Neural cell (in vitro differentiated cells): Measurements from ENCODE around the gene PCDHA7. TPM values are rescaled to one million over a fixed set of nuclear protein-coding genes. Genes with fewer than 3 reads are reported as not detected.

Source experiments
- H2AFZ ChIP-seq: fragments of 200-600, 300-800 bp; sonication (generic), shearing (Covaris generic); 2 replicates; pipeline ENCODE4 v1.6.0; 2014; ENCODE audit warnings: low read depth, mild to moderate bottlenecking, antibody characterized with exemption, low read length, moderate library complexity
- H3F3A ChIP-seq: fragments of 200-600 bp; shearing (Covaris generic); 2 replicates; pipeline ENCODE4 v1.6.1; 2016; ENCODE audit warnings: mild to moderate bottlenecking, moderate library complexity, mixed read lengths, antibody characterized with exemption, low read length; ENCODE audit not compliant: insufficient read depth, poor library complexity, severe bottlenecking
- H3K27ac ChIP-seq: fragments of 200-600, 300-800 bp; sonication (generic), shearing (Covaris generic); 2 replicates; pipeline ENCODE4 v1.5.1; 2014; ENCODE audit warnings: mild to moderate bottlenecking, low read length, moderate library complexity
- H3K27me3 ChIP-seq: fragments of 300-800, 200-600 bp; sonication (generic), shearing (Covaris generic); 2 replicates; pipeline ENCODE4 v1.6.0; 2014; ENCODE audit warnings: mild to moderate bottlenecking, low read depth, low read length, moderate library complexity; ENCODE audit not compliant: insufficient read depth
- H3K36me3 ChIP-seq: fragments of 300-800, 200-600 bp; sonication (generic), shearing (Covaris generic); 2 replicates; pipeline ENCODE4 v1.5.1; 2014; ENCODE audit warnings: mild to moderate bottlenecking, antibody characterized with exemption, low read length, moderate library complexity; ENCODE audit not compliant: insufficient read depth
- H3K4me2 ChIP-seq: fragments of 300-800, 200-600 bp; sonication (generic), shearing (Covaris generic); 2 replicates; pipeline ENCODE4 v1.6.0; 2014; ENCODE audit warnings: mild to moderate bottlenecking, low read length
- H3K4me3 ChIP-seq: fragments of 300-800, 200-600 bp; sonication (generic), shearing (Covaris generic); 2 replicates; pipeline ENCODE4 v1.5.1; 2014; ENCODE audit warnings: mild to moderate bottlenecking, low read length, moderate library complexity
- H3K79me2 ChIP-seq: fragments of 200-600 bp; shearing (Covaris generic); replicated peaks from 2 replicates; pipeline ENCODE4 v1.6.0; 2014; ENCODE audit warnings: mild to moderate bottlenecking, low read length, moderate library complexity; ENCODE audit not compliant: insufficient read depth
- H3K9ac ChIP-seq: fragments of 300-800, 200-600 bp; sonication (generic), shearing (Covaris generic); 2 replicates; pipeline ENCODE4 v1.6.1; 2016; ENCODE audit warnings: mild to moderate bottlenecking, low read length, mixed read lengths
- H3K9me2 ChIP-seq: fragments of 200-600 bp; shearing (Covaris generic); 2 replicates; pipeline ENCODE4 v1.6.1; 2016; ENCODE audit warnings: mild to moderate bottlenecking, low read length, mixed read lengths; ENCODE audit not compliant: insufficient read depth
- H3K9me3 ChIP-seq: fragments of 200-600, 300-800 bp; sonication (generic), shearing (Covaris generic); 2 replicates; pipeline ENCODE4 v1.6.1; 2016; ENCODE audit warnings: mild to moderate bottlenecking, mixed run types, low read length, moderate library complexity, mixed read lengths
- H4K20me1 ChIP-seq: fragments of 200-600 bp; shearing (Covaris generic); 2 replicates; pipeline ENCODE4 v1.6.1; 2016; ENCODE audit warnings: mild to moderate bottlenecking, mixed run types; ENCODE audit not compliant: insufficient read depth
- EP300 ChIP-seq: fragments of 450-650 bp; conservative IDR thresholded peaks from 2 replicates; pipeline ENCODE4 v1.6.1; 2014; ENCODE audit warnings: antibody characterized with exemption, mild to moderate bottlenecking, moderate library complexity; ENCODE audit not compliant: poor library complexity, severe bottlenecking
- EZH2 ChIP-seq: fragments of 200-600, 300-800 bp; shearing (Covaris generic), sonication (generic); IDR thresholded peaks from 2 replicates; pipeline ENCODE4 v1.6.1; 2014; ENCODE audit warnings: antibody characterized with exemption, low read length, borderline replicate concordance, mild to moderate bottlenecking; ENCODE audit not compliant: insufficient read depth, poor library complexity, severe bottlenecking
- MXI1 ChIP-seq: fragments of 450-650 bp; conservative IDR thresholded peaks from 2 replicates; pipeline ENCODE4 v1.6.1; 2014; ENCODE audit warnings: antibody characterized with exemption, mild to moderate bottlenecking; ENCODE audit not compliant: poor library complexity, severe bottlenecking
- POLR2AphosphoS5 ChIP-seq: IDR thresholded peaks from 2 replicates; pipeline ENCODE4 v1.6.1; 2012
- RAD21 ChIP-seq: fragments of 450-650 bp; conservative IDR thresholded peaks from 2 replicates; pipeline ENCODE4 v1.6.1; 2014; ENCODE audit warnings: antibody characterized with exemption, mild to moderate bottlenecking, moderate library complexity
- SMC3 ChIP-seq: fragments of 450-650 bp; conservative IDR thresholded peaks from 2 replicates; pipeline ENCODE4 v1.6.1; 2014; ENCODE audit warnings: antibody characterized with exemption, mild to moderate bottlenecking, moderate library complexity; ENCODE audit not compliant: poor library complexity
- TAF1 ChIP-seq: IDR thresholded peaks from 2 replicates; pipeline ENCODE4 v1.6.1; 2012; ENCODE audit warnings: low read depth
- polyA plus RNA-seq: library from polyadenylated mRNA; depleted of rRNA; stranded (reverse); fragments of >200 nt; gene quantifications from 2 replicates; pipeline ENCODE4 v1.2.3, GENCODE V29; 2014
- TF ChIP-seq, protein P1 (sequence below): fragments of 450-650 bp; IDR thresholded peaks from 2 replicates; pipeline ENCODE4 v1.5.1; 2014; ENCODE audit warnings: antibody characterized with exemption, mild to moderate bottlenecking, moderate library complexity; ENCODE audit not compliant: poor library complexity, severe bottlenecking
- TF ChIP-seq, protein P2 (sequence below): IDR thresholded peaks from 2 replicates; pipeline ENCODE4 v1.6.1; 2012; ENCODE audit warnings: borderline replicate concordance

PCDHA7 gene
- polyA plus RNA-seq, 1 donor from 2014 or later, result 2.9 TPM

DNA sequence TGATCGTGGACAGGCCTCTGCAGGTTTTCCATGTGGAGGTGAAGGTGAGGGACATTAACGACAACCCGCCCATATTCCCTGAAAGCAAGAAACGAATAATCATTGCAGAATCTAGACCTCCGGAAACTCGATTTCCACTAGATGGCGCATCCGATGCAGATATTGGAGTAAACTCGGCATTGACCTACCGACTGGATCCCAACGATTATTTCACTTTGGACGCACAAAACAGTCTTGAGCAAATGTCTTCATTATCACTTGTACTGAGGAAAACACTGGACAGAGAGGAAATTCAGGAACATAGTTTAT lies 48.5 kb downstream of the PCDHA7 start:
- H3K36me3 ChIP-seq, result peaks cover 42% of the 10 kb centered on the region
- H4K20me1 ChIP-seq, result no peaks in the 10 kb centered on the region
- H3K4me2 ChIP-seq, result no peak overlapping the region
- TF ChIP-seq POLR2AphosphoS5 (no peak), MXI1 (no peak), TAF1 (no peak), RAD21 (no peak), EP300 (no peak), EZH2 (no peak), SMC3 (no peak)
- TF ChIP-seq, protein P1, sequence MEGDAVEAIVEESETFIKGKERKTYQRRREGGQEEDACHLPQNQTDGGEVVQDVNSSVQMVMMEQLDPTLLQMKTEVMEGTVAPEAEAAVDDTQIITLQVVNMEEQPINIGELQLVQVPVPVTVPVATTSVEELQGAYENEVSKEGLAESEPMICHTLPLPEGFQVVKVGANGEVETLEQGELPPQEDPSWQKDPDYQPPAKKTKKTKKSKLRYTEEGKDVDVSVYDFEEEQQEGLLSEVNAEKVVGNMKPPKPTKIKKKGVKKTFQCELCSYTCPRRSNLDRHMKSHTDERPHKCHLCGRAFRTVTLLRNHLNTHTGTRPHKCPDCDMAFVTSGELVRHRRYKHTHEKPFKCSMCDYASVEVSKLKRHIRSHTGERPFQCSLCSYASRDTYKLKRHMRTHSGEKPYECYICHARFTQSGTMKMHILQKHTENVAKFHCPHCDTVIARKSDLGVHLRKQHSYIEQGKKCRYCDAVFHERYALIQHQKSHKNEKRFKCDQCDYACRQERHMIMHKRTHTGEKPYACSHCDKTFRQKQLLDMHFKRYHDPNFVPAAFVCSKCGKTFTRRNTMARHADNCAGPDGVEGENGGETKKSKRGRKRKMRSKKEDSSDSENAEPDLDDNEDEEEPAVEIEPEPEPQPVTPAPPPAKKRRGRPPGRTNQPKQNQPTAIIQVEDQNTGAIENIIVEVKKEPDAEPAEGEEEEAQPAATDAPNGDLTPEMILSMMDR, result no peak
- TF ChIP-seq, protein P2, sequence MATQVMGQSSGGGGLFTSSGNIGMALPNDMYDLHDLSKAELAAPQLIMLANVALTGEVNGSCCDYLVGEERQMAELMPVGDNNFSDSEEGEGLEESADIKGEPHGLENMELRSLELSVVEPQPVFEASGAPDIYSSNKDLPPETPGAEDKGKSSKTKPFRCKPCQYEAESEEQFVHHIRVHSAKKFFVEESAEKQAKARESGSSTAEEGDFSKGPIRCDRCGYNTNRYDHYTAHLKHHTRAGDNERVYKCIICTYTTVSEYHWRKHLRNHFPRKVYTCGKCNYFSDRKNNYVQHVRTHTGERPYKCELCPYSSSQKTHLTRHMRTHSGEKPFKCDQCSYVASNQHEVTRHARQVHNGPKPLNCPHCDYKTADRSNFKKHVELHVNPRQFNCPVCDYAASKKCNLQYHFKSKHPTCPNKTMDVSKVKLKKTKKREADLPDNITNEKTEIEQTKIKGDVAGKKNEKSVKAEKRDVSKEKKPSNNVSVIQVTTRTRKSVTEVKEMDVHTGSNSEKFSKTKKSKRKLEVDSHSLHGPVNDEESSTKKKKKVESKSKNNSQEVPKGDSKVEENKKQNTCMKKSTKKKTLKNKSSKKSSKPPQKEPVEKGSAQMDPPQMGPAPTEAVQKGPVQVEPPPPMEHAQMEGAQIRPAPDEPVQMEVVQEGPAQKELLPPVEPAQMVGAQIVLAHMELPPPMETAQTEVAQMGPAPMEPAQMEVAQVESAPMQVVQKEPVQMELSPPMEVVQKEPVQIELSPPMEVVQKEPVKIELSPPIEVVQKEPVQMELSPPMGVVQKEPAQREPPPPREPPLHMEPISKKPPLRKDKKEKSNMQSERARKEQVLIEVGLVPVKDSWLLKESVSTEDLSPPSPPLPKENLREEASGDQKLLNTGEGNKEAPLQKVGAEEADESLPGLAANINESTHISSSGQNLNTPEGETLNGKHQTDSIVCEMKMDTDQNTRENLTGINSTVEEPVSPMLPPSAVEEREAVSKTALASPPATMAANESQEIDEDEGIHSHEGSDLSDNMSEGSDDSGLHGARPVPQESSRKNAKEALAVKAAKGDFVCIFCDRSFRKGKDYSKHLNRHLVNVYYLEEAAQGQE, result no peak
- peaks cover 43% of the 10 kb centered on the region for H3K79me2 ChIP-seq
- H3K4me3 ChIP-seq, result peak overlapping the region; percentile 28
- no peaks in the 10 kb centered on the region for H3F3A ChIP-seq
- H2AFZ ChIP-seq, result no peak overlapping the region
- no peak overlapping the region for H3K9ac ChIP-seq
- H3K9me2 ChIP-seq, result no peaks in the 10 kb centered on the region
- H3K27me3 ChIP-seq, result no peaks in the 10 kb centered on the region
- no peak overlapping the region for H3K27ac ChIP-seq
- H3K9me3 ChIP-seq, result peaks cover 38% of the 10 kb centered on the region

DNA sequence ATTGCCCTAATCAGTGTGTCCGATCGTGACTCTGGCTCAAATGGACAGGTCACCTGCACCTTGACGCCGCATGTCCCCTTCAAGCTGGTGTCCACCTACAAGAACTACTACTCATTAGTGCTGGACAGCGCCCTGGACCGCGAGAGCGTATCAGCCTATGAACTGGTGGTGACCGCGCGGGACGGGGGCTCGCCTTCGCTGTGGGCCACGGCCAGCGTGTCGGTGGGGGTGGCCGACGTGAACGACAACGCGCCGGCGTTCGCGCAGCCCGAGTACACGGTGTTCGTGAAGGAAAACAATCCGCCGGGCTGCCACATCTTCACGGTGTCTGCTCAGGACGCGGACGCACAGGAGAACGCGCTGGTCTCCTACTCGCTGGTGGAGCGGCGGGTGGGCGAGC lies 49.3 kb downstream of the PCDHA7 start:
- no peak overlapping the region for H3K27ac ChIP-seq
- peaks cover 34% of the 10 kb centered on the region for H3K36me3 ChIP-seq
- no peak overlapping the region for H3K4me3 ChIP-seq
- H3K9ac ChIP-seq, result no peak overlapping the region
- H3K4me2 ChIP-seq, result no peak overlapping the region
- H4K20me1 ChIP-seq, result no peaks in the 10 kb centered on the region
- peaks cover 44% of the 10 kb centered on the region for H3K79me2 ChIP-seq
- H3K27me3 ChIP-seq, result no peaks in the 10 kb centered on the region
- H3K9me2 ChIP-seq, result no peaks in the 10 kb centered on the region
- H3F3A ChIP-seq, result no peaks in the 10 kb centered on the region
- TF ChIP-seq EP300, result no peak
- TF ChIP-seq POLR2AphosphoS5, result no peak
- TF ChIP-seq EZH2, result no peak
- TF ChIP-seq RAD21, result no peak
- TF ChIP-seq SMC3, result no peak
- TF ChIP-seq, protein P1, result no peak
- no peak for TF ChIP-seq MXI1
- TF ChIP-seq, protein P2, result no peak
- TF ChIP-seq TAF1, result no peak
- peaks cover 37% of the 10 kb centered on the region for H3K9me3 ChIP-seq
- no peak overlapping the region for H2AFZ ChIP-seq
